K562 (cell line): ENCODE data around the gene PLXNB2. TPM values are rescaled to one million over a fixed set of nuclear protein-coding genes. Genes with fewer than 3 reads are reported as not detected.

Source experiments
- ARHGAP35 ChIP-seq: fragments of 450-650 bp; IDR thresholded peaks from 2 replicates; pipeline ENCODE4 v1.6.1; 2018; ENCODE audit not compliant: partially characterized antibody
- CBFA2T3 ChIP-seq: fragments of 450-650 bp; IDR thresholded peaks from 2 replicates; pipeline ENCODE4 v1.6.1; 2017
- E2F1 ChIP-seq: sonication (generic); formaldehyde crosslinking; IDR thresholded peaks from 2 replicates; pipeline ENCODE4 v1.8.1; 2023; ENCODE audit warnings: mild to moderate bottlenecking, missing genetic modification reagents, moderate library complexity
- E2F6 ChIP-seq, 2 experiments: IDR thresholded peaks; 2 replicates each; pipeline ENCODE4 v1.6.1; 2011; ENCODE audit warnings: borderline replicate concordance in 1 of 2, control low read depth in 1 of 2, low read depth in 1 of 2, low read length in 1 of 2, mild to moderate bottlenecking in 1 of 2, mixed read lengths in 1 of 2, moderate library complexity in 1 of 2; ENCODE audit not compliant: insufficient read depth in 1 of 2, insufficient read length in 1 of 2, poor library complexity in 1 of 2, severe bottlenecking in 1 of 2; ENCODE audit errors: extremely low read depth in 1 of 2
- ELF2 ChIP-seq: fragments of 250-450 bp; sonication (Bioruptor Pico); IDR thresholded peaks from 2 replicates; pipeline ENCODE4 v1.5.0; 2021; ENCODE audit warnings: mild to moderate bottlenecking
- ESRRA ChIP-seq: fragments of 450-650 bp; IDR thresholded peaks from 2 replicates; pipeline ENCODE4 v1.6.1; 2014; ENCODE audit warnings: low read depth, mild to moderate bottlenecking, moderate library complexity, borderline replicate concordance
- HDAC1 ChIP-seq, 2 experiments: fragments of 450-650 bp; IDR thresholded peaks; 2 replicates each; pipeline ENCODE4 v1.6.1; 2016 to 2017; ENCODE audit warnings: inconsistent platforms in 1 of 2, mild to moderate bottlenecking in 1 of 2, moderate library complexity in 1 of 2
- HDAC3 ChIP-seq: fragments of 450-650 bp; IDR thresholded peaks from 2 replicates; pipeline ENCODE4 v1.6.1; 2018; ENCODE audit warnings: borderline replicate concordance, mild to moderate bottlenecking, moderate library complexity; ENCODE audit not compliant: partially characterized antibody
- IFI16 ChIP-seq: fragments of 250-450 bp; sonication (Bioruptor Pico); IDR thresholded peaks from 2 replicates; pipeline ENCODE4 v2.1.2; 2022; ENCODE audit warnings: mild to moderate bottlenecking, inconsistent platforms
- IRF2 ChIP-seq: sonication (generic); formaldehyde crosslinking; IDR thresholded peaks from 2 replicates; pipeline ENCODE4 v1.8.1; 2022; ENCODE audit warnings: mild to moderate bottlenecking, missing genetic modification reagents
- NR2C2 ChIP-seq, 2 experiments: fragments of 200-800 bp in 1 of 2; sonication (Bioruptor generic) in 1 of 2; sonication (generic) in 1 of 2; formaldehyde crosslinking in 1 of 2; IDR thresholded peaks; 2 replicates each; pipeline versions ENCODE4 v1.6.1 to v1.8.0; 2016 to 2022; ENCODE audit warnings: mild to moderate bottlenecking in 1 of 2, missing compliant biosample characterization in 1 of 2, missing genetic modification characterization in 1 of 2, missing genetic modification reagents in 1 of 2
- PPARD ChIP-seq: fragments of 250-450 bp; sonication (Bioruptor Pico); IDR thresholded peaks from 2 replicates; pipeline ENCODE4 v1.8.0; 2022; ENCODE audit warnings: inconsistent platforms, mild to moderate bottlenecking, moderate library complexity
- RCOR1 ChIP-seq, 2 experiments: IDR thresholded peaks; 2 replicates each; pipeline ENCODE4 v1.6.1; 2012; ENCODE audit warnings: low read depth in 2 of 2, low read length in 2 of 2, borderline replicate concordance in 1 of 2, improper control_type of control experiment in 1 of 2
- SIX5 ChIP-seq, 2 experiments: IDR thresholded peaks; 2 replicates each; pipeline ENCODE4 v1.6.1; 2011; ENCODE audit warnings: low read length in 2 of 2, borderline replicate concordance in 1 of 2, low read depth in 1 of 2, mild to moderate bottlenecking in 1 of 2, moderate library complexity in 1 of 2; ENCODE audit not compliant: insufficient read depth in 1 of 2
- SNIP1 ChIP-seq: fragments of 450-650 bp; IDR thresholded peaks from 2 replicates; pipeline ENCODE4 v1.7.1; 2017; ENCODE audit warnings: low read depth, mild to moderate bottlenecking
- SRF ChIP-seq, 2 experiments: fragments of 250-450, 450-650 bp in 1 of 2; sonication (Bioruptor Pico) in 1 of 2; sonication (generic) in 1 of 2; formaldehyde crosslinking; IDR thresholded peaks; 2 replicates each; pipeline versions ENCODE4 v1.5.0 to v1.5.1; 2020 to 2022; ENCODE audit warnings: mild to moderate bottlenecking in 1 of 2, missing genetic modification reagents in 1 of 2
- TFE3 ChIP-seq: fragments of 450-650 bp; formaldehyde crosslinking; IDR thresholded peaks from 2 replicates; pipeline ENCODE4 v1.4.0; 2020; ENCODE audit warnings: mild to moderate bottlenecking, mixed read lengths
- TSC22D4 ChIP-seq: fragments of 450-650 bp; IDR thresholded peaks from 2 replicates; pipeline ENCODE4 v1.6.1; 2016; ENCODE audit warnings: missing genetic modification characterization, missing biosample characterization, control low read depth
- ZBTB9 ChIP-seq: fragments of 450-650 bp; formaldehyde crosslinking; IDR thresholded peaks from 2 replicates; pipeline ENCODE4 v1.4.0; 2020; ENCODE audit warnings: mild to moderate bottlenecking, moderate library complexity
- ZNF133 ChIP-seq: fragments of 250-450 bp; sonication (Bioruptor Pico); IDR thresholded peaks from 2 replicates; pipeline ENCODE4 v1.4.0; 2020; ENCODE audit warnings: mild to moderate bottlenecking
- ZNF212 ChIP-seq: fragments of 450-650 bp; formaldehyde crosslinking; IDR thresholded peaks from 2 replicates; pipeline ENCODE4 v1.4.0; 2020; ENCODE audit warnings: mild to moderate bottlenecking
- polyA plus RNA-seq, 8 experiments: library from polyadenylated mRNA; depleted of rRNA in 4 of 8; stranded (reverse) in 5 of 8; unstranded in 3 of 8; fragments of >200 nt; fragmentation: Nextera tagmentation in 2 of 8; fragmentation: Illumina TruSeq in 1 of 8; extraction: Ambion mirVana in 2 of 8; extraction: Trizol in 1 of 8; gene quantifications; 2 replicates each; pipeline versions ENCODE4 v1.2.1 to v1.2.3, GENCODE V29; 2011 to 2014; ENCODE audit warnings: inconsistent platforms in 1 of 8, missing spikeins in 1 of 8
- total RNA-seq, 7 experiments: library from RNA; depleted of rRNA in 6 of 7; stranded (reverse); fragments of >200 nt in 6 of 7; fragmentation: Illumina TruSeq in 2 of 7; extraction: Trizol in 2 of 7; gene quantifications; 2 replicates each; pipeline versions ENCODE4 v1.2.1 to v1.2.3, GENCODE V29; 2011 to 2021; ENCODE audit warnings: low replicate concordance in 1 of 7

The PLXNB2 gene
- total and polyA plus RNA-seq, 9 of the 15 experiments (the other 6 are each of a cell fraction or from before 2014, with no cell fraction given), result 0.15 to 45.1 (median 13.6) TPM

- TF ChIP-seq ZBTB9 (0 out of 2 replicates have a peak, but pooled peaks have one; percentile 39), HDAC3 (no peak), ESRRA (no peak; the same call in 1 of the 2 replicates), SRF (CRISPR knock-in tag; IDR thresholded peaks at IDR 0.05) (no peak), RCOR1 (IDR thresholded peaks at IDR 0.05; ENCODE audit: borderline replicate concordance in 1 of 2, low read depth in 2 of 2, low read length in 2 of 2) (no peak), HDAC1 (IDR thresholded peaks at IDR 0.05) (peak in 1 of 2 experiments; percentile 86; a peak in 2 of 4 replicates), TFE3 (CRISPR knock-in tag) (no peak), E2F6 (IDR thresholded peaks at IDR 0.05; ENCODE audit: borderline replicate concordance in 1 of 2, extremely low read depth in 1 of 2, insufficient read depth in 1 of 2, insufficient read length in 1 of 2, low read depth in 1 of 2, low read length in 1 of 2, poor library complexity in 1 of 2, severe bottlenecking in 1 of 2) (peak in 1 of 2 experiments; percentile 51), SIX5 (IDR thresholded peaks at IDR 0.05; ENCODE audit: borderline replicate concordance in 1 of 2, insufficient read depth in 1 of 2, low read depth in 1 of 2, low read length in 2 of 2) (no peak), ZNF133 (CRISPR knock-in tag) (no peak), IFI16 (CRISPR knock-in tag) (no peak), CBFA2T3 (no peak), PPARD (CRISPR knock-in tag) (no peak), ELF2 (CRISPR knock-in tag) (peak; percentile 76), NR2C2 (CRISPR knock-in tag; IDR thresholded peaks at IDR 0.05) (no peak), NR2C2 (tag; IDR thresholded peaks at IDR 0.05) (0 out of 2 replicates have a peak, but pooled peaks have one; percentile 31), ARHGAP35 (no peak), SNIP1 (no peak), TSC22D4 (tag) (no peak), E2F1 (CRISPR knock-in tag) (no peak), IRF2 (CRISPR knock-in tag) (no peak), ZNF212 (CRISPR knock-in tag) (no peak)
These were observed 56.6 kb downstream of the PLXNB2 start, which contains the start of gene HDAC10 (continued) for GRCh38 chr22:50250555-50251476.
